ENCODE measurements around the gene SCRN1. TPM values are rescaled to one million over a fixed set of nuclear protein-coding genes. Genes with fewer than 3 reads are reported as not detected.

SCRN1 gene
- total and polyA plus RNA-seq, 9 donors, result 23.4 to 84.0 (median 63.3) TPM

- DNase-seq, result no peak
- WGBS, 3 donors, result 80 to 93% (median 89%) methylated on average over 7 of the region's 7 CpGs
- H3K36me3 ChIP-seq, result no peaks in the 10 kb centered on the region
Measured at GRCh38 chr7:29888006-29888405, 101.6 kb downstream of the SCRN1 start.

DNA sequence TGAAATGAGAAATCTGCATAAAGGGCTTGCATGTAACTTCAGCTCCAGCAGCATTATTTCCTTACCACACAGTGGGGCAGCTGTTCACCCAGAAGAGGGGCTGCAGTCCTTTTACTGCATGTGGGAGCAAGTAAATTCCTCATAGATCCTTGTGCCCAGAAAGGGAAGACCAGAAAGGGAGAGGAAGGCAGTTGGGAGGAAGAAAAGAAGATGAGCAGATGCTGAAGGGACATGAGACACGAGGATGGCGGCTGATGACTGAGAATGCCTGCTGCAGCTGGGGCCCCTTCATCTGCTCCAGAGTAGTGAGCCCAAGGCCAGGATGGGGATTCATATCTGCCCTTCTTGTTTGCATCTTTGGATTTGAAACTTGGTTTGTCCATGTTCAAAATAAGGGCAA, 102.8 kb downstream of the SCRN1 start:
- DNase-seq, result no peak
- WGBS, 3 donors, result 88 to 97% (median 96%) methylated on average over 2 of the region's 2 CpGs
- Histone ChIP-seq H3K4me1 (ENCODE audit: insufficient read depth) (peaks cover 5% of the 10 kb centered on the region), H3K27me3 (no peaks in the 10 kb centered on the region), H3K36me3 (no peaks in the 10 kb centered on the region), H3K9me3 (no peaks in the 10 kb centered on the region), H3K4me3 (no peak overlapping the region), H3K27ac (no peak overlapping the region)
- intact Hi-C loops (cut with DNase I), result no loop called here
- TF ChIP-seq POLR2A (IDR thresholded peaks at IDR 0.05), result no peak

More at GRCh38 chr7:29888006-29888405, 101.6 kb downstream of the SCRN1 start:
- Histone ChIP-seq H3K4me1 (ENCODE audit: insufficient read depth) (peaks cover 4% of the 10 kb centered on the region), H3K27me3 (no peaks in the 10 kb centered on the region), H3K9me3 (no peaks in the 10 kb centered on the region), H3K27ac (no peak overlapping the region), H3K4me3 (no peak overlapping the region)
- intact Hi-C loops (cut with DNase I), result no loop called here
- TF ChIP-seq EP300 (IDR thresholded peaks at IDR 0.05) (no peak), POLR2A (IDR thresholded peaks at IDR 0.05) (no peak)
- TF ChIP-seq, protein P1, sequence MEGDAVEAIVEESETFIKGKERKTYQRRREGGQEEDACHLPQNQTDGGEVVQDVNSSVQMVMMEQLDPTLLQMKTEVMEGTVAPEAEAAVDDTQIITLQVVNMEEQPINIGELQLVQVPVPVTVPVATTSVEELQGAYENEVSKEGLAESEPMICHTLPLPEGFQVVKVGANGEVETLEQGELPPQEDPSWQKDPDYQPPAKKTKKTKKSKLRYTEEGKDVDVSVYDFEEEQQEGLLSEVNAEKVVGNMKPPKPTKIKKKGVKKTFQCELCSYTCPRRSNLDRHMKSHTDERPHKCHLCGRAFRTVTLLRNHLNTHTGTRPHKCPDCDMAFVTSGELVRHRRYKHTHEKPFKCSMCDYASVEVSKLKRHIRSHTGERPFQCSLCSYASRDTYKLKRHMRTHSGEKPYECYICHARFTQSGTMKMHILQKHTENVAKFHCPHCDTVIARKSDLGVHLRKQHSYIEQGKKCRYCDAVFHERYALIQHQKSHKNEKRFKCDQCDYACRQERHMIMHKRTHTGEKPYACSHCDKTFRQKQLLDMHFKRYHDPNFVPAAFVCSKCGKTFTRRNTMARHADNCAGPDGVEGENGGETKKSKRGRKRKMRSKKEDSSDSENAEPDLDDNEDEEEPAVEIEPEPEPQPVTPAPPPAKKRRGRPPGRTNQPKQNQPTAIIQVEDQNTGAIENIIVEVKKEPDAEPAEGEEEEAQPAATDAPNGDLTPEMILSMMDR (IDR thresholded peaks at IDR 0.05), result no peak

DNA sequence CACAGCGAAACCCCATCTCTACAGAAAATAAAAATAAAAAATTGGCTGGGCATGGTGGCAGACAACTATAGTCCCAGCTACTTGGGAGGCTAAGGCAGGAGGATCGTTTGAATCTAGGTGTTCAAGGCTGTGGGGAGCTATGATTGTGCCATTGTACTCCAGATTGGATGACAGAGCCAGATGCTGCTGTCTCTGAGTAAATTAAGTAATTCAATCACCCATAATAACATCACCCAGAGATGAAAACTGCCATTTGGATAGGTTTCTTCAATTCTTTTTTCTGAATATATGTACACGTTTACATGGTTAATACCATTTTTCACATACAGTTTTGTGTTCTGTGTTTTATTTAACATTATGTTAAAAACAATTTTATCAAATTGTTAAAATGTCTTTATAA, 104.0 kb downstream of the SCRN1 start:
- Histone ChIP-seq H3K27ac (no peak overlapping the region), H3K4me3 (no peak overlapping the region), H3K36me3 (no peaks in the 10 kb centered on the region), H3K9me3 (no peaks in the 10 kb centered on the region), H3K4me1 (ENCODE audit: insufficient read depth) (peaks cover 8% of the 10 kb centered on the region), H3K27me3 (no peaks in the 10 kb centered on the region)
- 90 to 95% (median 95%) methylated on average over 3 of the region's 3 CpGs for WGBS, 3 donors
- intact Hi-C loops (cut with DNase I), result no loop called here
- no peak for TF ChIP-seq POLR2A (IDR thresholded peaks at IDR 0.05)
- TF ChIP-seq EP300 (IDR thresholded peaks at IDR 0.05), result no peak
- TF ChIP-seq, protein P1 (IDR thresholded peaks at IDR 0.05), result no peak
- DNase-seq, result no peak

- peak overlapping the region; percentile 26 for H3K4me3 ChIP-seq
- no peaks in the 10 kb centered on the region for H3K36me3 ChIP-seq
- intact Hi-C loops (cut with DNase I), result loop anchor here in 1 of 4 donors (5.0 kb wide), 1 partner anchor 613 kb away; no protein-coding TSS in a partner anchor
- H3K9me3 ChIP-seq, result no peaks in the 10 kb centered on the region
- 63 to 72% (median 69%) methylated on average over 27 to 28 of the region's 28 CpGs for WGBS, 3 donors
- H3K27ac ChIP-seq, result no peak overlapping the region
- no peaks in the 10 kb centered on the region for H3K27me3 ChIP-seq
- DNase-seq, result peak in 2 of 5 donors; percentile 48 to 60
- no peak for TF ChIP-seq EP300 (IDR thresholded peaks at IDR 0.05)
- TF ChIP-seq POLR2A (IDR thresholded peaks at IDR 0.05), result no peak
- TF ChIP-seq, protein P1 (IDR thresholded peaks at IDR 0.05), result no peak
- H3K4me1 ChIP-seq (ENCODE audit: insufficient read depth), result peaks cover 8% of the 10 kb centered on the region
Measured at GRCh38 chr7:29884399-29885272, 105.0 kb downstream of the SCRN1 start.

Measured in ovary (tissue), 9 donors.